DMS79 treated with DMSO at 0.1 percent for 48 hours (cell line): ENCODE measurements around the gene CCDC92.

Experiments used
- DNase-seq: peaks from one replicate; lab custom pipeline; 2025; lab: John Stamatoyannopoulos, UW

CCDC92 gene

DNA sequence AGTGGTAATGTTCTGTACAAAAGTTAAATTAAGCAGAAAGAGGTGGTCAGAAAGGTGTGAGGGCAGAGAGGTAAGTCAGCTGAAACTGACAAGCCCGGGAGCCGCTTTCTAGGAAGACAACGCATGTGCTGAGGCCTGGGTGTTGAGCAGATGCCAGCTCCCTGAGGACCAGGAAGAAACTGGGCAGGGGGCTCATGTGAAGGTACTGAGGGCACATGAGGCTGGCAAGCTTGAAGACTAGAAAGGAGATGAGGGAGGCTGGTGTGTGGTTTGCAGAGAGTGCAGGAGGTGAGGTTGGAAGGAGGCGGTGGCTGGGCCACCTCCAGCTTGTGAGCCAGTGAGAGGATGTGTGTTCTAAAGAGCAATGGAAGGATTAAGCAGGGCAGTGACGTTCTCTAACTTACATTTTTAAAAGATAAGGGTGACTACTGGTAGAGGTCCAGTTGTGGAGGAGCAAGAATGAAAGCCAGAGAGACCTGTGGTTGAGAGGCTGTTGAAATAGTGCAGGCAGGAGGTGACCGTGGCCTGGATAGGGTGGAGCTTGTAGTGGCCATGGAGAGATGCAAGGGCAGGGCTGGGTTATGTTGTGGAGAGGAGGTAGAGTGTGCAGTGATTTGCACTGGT is 29.5 kb upstream of the CCDC92 start:
- DNase-seq: no peak

GRCh38 chr12:124001343-124001742 is 28.7 kb upstream of the CCDC92 start:
- DNase-seq: no peak

- DNase-seq: no peak
Measured at GRCh38 chr12:124000111-124000510, 27.5 kb upstream of the CCDC92 start.

- DNase-seq: no peak
Measured at GRCh38 chr12:123998991-123999359, 26.3 kb upstream of the CCDC92 start.

- no peak for DNase-seq
Measured at GRCh38 chr12:123998344-123998990, 25.8 kb upstream of the CCDC92 start.

GRCh38 chr12:123997908-123998307 is 25.3 kb upstream of the CCDC92 start:
- no peak for DNase-seq

DNA sequence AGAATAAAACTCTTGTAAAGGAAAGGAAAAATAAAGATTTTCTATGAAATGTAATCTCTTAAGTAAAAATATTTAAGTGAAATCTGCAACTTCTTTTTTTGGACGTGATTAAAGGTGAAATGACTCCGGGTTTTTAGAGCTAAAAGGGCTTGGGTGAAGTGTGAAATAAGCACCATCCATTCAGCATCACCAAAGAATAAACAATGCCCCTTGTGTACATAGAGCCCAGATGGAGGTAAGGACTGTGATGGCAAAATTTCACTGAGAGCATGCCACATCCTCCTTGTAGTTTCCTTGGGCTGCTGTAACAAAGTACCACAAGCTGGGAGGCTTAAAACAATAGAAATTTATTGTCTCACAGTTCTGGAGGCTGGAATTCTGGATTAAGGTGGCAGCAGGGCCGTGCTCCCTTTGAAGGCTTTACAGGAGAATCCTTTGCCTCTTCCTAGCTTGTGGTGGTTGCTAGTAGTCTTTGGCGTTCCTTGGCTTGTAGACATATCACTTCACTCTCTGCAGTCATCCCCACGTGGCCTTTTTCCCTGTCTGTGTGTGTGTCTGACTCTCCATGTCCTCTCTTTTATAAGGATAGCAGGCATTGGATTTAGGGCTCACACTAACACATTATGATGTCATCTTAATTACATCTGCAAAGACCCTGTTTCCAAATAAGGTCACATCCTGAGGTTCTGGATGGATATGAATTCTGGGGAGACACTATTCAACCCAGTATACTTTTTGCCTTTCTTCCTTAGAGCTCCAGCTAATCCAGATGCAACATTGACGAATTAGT is 24.6 kb upstream of the CCDC92 start:
- DNase-seq: no peak

DNA sequence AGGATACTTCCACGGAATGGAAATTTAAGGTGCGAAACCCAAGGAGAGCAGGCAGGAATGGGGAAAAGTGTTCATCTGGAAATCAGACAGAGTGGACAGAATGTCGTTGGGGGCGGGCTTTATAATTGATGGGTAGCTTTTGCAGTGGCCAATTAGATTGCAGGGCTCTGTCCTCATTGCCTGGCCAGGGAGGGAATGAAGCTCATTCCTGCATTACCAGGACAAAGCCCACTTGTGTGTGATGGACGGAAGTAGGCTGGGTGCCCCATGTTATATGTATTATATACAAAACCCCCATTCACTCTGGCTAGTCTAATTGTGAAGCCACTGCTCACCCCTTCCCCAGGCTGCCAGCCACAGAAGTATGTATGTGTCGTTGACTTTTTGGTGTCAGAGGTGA is 23.9 kb upstream of the CCDC92 start:
- DNase-seq: no peak

DNA sequence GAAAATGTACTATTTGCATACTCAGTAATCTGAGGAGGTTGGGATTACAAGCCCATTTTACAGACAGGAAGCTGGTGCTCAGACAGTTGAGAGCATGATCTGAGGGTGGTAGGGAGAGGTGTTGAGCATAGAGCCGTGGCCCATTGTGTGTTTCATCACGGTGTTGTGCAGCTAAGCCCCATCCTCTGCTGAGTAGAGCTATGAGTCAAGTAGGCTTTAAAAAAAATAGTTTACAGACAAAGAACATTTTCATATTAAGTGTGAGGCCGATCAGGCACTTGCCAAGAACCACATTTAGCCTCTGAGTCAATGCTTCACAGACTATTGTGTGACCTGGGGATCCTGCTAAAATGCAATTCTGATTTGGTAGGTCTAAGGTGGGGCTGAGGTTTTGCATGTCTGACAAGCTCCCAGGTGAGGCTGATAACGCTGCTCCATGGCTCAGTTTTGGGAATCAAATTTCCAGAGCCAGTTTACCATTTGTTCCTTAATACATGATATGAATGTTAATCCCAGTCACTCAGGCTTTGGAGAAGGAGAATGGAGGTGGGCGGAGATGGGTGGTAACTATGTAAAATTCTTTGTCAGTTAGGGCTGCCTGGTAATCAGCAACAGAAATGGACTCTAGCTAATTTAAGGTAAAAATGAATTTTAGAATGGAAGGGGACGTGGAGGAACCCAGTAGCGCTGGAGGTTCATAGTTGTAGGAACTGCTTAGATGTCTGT is 22.6 kb upstream of the CCDC92 start:
- DNase-seq: no peak

DNA sequence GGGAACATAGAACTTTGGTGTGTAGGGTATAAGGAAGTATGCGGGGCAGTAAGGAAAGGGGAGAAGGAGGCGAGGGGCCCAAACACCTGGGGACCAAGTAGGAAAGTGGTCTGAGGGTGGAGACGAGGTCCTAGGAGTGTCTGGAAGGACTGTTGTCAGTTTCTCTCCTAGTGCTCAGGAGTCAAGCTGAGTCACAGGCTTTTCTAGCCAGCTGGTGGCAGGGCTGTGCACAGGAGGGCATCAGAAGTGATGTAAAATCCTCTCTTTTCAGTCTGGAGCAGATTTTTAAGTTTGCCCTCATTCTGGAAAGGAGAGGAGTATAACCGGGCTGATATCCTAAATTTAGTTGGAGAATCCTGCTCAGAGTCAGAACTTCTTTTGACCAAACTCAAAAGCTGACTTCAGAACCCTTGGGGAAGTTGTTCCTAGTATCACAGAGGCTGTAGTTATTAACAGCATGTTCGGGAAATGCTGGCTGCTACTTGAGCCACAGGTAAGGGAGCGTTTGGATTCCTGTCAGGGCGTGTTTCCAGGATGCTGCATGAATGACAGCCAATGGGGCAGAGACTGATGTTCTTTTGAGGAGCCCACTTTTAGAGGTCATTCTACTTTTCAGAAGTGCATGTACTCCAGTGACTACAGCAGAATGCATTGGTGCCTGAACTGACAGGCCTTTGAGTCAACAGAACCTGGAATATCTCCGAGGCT is 19.6 kb upstream of the CCDC92 start:
- no peak for DNase-seq

GRCh38 chr12:123991372-123991951 is 18.8 kb upstream of the CCDC92 start:
- no peak for DNase-seq

- DNase-seq: no peak
Measured at GRCh38 chr12:123990511-123990910, 17.9 kb upstream of the CCDC92 start.

DNA sequence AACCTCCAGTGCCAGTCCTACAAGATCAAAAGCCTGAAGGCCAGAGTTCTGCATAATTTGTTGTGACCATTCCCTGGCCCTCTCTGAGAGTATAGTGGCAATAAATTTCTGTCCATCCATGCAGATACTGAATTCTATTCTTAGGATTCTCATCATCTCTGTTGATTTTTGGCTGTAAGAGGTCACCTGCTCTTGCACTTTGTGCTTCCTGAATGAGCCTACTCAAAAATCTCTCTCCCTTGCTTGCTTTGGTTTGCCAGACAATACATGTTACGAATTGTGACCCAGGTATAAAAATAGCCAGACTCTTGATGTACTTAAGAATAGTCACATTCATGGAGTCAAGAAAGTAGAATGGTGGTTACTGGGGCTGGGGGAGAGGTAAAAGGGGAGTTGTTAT is 17.1 kb upstream of the CCDC92 start:
- DNase-seq: no peak

- no peak for DNase-seq
Measured at GRCh38 chr12:123989168-123989567, 16.5 kb upstream of the CCDC92 start.

GRCh38 chr12:123987022-123987421 is 14.4 kb upstream of the CCDC92 start:
- no peak for DNase-seq

- no peak for DNase-seq
Measured at GRCh38 chr12:123986374-123986965, 13.8 kb upstream of the CCDC92 start.

DNA sequence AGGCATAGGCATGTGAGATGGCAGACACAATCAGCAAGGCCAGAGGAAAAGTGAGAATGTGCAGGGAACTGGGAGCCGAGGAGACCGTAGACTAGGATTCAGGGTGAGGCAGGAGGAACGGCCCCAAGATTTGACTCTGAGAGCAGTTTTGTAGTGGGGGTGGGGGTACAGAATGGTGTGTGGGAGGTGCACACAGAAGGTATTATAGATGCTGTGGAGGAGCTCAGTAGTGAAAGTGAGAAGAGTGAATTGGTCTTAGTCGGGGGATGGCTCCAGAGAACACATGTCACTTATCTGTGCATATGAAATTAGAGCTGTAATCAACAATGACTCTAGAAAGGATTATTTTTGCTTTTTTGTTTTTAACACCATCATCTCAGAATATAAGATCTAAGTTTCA is 12.3 kb upstream of the CCDC92 start:
- no peak for DNase-seq

DNA sequence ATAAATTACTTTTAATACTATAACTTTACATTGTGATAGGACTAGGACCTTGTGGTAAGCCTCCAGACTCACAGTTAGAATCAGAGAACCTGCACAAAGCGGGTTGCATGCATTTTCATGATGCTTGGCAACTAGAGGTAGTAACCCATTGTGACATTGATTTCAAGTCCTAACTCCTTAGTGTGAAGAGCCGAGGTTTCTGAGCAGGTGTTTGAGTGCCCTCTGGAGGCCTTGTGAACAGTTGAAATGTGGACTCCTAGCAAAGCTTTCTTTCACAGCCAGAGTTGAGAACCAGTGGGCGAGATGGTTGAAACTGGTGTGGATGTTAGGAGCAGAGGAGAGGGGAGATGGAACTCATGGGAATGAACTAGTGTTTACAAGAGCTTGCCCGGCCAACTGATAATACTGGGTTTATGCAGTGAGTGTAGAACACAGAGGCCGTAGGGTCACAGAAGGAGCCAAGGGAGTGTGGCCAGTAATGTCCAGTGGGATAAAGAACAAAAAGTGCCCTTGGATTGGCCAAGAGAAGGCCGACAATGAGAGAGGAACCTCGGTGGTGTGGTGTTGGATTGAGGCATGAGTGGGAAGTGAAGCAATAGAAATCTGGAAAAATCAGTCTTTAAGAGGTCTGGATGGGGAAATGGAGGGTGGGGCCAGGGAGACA is 11.3 kb upstream of the CCDC92 start:
- DNase-seq: peak; percentile 9

DNA sequence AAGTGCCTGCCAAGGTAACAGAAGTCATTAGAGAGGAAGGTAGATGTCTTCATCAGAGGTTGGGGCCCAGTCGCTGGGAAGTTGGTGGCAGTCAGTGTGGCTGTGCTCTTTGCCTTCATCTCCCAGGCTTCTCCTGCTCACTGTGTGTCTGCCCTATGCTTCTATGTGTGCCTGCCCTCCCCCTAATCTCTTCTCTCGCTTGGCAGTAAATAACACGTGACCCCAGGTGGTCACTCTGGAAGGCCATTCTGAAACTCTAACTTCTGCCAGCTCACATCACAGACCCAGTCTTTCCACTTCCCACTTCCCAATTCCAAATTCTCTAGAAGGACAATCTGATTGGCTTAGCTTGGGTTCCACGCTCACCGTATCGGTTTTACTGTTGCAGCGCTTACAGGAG is 9.6 kb upstream of the CCDC92 start:
- no peak for DNase-seq

- DNase-seq: no peak
Measured at GRCh38 chr12:123979566-123979965, 6.9 kb upstream of the CCDC92 start.
